ENCODE results near the gene SETD7.

Gene SETD7

DNA sequence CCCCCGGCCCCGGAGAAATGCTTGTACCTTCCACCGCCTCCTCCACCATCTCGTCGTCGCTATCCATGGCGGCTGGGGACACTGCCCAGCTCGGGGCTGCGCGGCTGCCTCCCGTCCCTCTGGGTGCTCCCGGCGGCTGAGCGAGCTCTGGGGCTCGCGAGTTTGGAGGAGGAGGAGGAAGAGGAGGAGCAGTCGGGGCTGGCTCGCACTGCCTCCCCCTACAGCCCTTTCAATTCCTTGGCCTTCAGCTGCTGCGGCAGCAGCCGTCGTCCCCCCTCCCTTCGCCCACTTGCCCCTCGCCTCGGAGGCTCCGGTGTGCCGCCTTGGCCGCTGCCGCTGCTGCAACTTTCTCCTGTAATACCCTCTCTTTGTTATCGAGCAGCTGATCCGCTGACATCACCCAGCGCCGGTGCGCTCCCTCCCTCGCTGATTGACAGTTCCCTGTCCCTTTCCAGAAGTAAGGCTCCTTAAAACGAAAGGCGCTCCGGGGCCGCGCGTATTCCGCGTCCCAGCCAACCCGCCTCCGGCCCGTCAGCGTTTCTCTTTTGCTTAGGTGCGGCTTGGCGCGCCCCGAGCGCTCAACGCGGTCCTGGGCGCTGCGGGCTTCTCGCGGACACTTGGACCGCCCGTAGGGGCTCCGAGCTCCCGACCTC lies at the start of gene SETD7:
SETD7 (minus strand) TSS at position 149 of the 653 bp plus-strand sequence; CDS start at position 67, 82 bp downstream.
- DNase-seq (ENCODE audit: extremely low spot score): peak; percentile 66
- TF ChIP-seq BHLHE40 (IDR thresholded peaks at IDR 0.05; ENCODE audit: borderline replicate concordance) (no peak), L3MBTL2 (conservative IDR thresholded peaks at IDR 0.05) (peak; percentile 32), TARDBP (IDR thresholded peaks at IDR 0.05) (no peak), ELF4 (IDR thresholded peaks at IDR 0.05) (no peak), CTBP1 (IDR thresholded peaks at IDR 0.05; ENCODE audit: borderline replicate concordance) (peak; percentile 41; the same call in 1 of the 2 replicates)
- TF ChIP-seq, protein P1, sequence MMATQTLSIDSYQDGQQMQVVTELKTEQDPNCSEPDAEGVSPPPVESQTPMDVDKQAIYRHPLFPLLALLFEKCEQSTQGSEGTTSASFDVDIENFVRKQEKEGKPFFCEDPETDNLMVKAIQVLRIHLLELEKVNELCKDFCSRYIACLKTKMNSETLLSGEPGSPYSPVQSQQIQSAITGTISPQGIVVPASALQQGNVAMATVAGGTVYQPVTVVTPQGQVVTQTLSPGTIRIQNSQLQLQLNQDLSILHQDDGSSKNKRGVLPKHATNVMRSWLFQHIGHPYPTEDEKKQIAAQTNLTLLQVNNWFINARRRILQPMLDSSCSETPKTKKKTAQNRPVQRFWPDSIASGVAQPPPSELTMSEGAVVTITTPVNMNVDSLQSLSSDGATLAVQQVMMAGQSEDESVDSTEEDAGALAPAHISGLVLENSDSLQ (IDR thresholded peaks at IDR 0.05): peak; percentile 92
- ChIA-PET POLR2A (interaction anchor here (0.7 to 5.0 kb wide), 42 partner anchors 8 to 597 kb away, joined by 3 to 37 read pairs (median 5); partner anchors contain the start of genes ELF2, NAA15, NOCT and RAB33B), CTCF (interaction anchor here (1.4 kb wide), 1 partner anchor 58 kb away, joined by 4 read pairs; no protein-coding TSS in a partner anchor)

- DNase-seq (ENCODE audit: extremely low spot score): no peak
- ChIA-PET CTCF (interaction anchor here (0.6 to 3.7 kb wide), 10 partner anchors 9 to 648 kb away, joined by 3 to 58 read pairs (median 6); no protein-coding TSS in a partner anchor), POLR2A (interaction anchor here (1.3 to 2.5 kb wide), 5 partner anchors 9 to 49 kb away, joined by 4 to 12 read pairs (median 5); partner anchors contain the start of gene SETD7)
- TF ChIP-seq LEF1 (IDR thresholded peaks at IDR 0.05; ENCODE audit: borderline replicate concordance) (no peak), ARNT (IDR thresholded peaks at IDR 0.05) (no peak), ZNF384 (IDR thresholded peaks at IDR 0.05) (no peak), SUZ12 (IDR thresholded peaks at IDR 0.05) (no peak), FOXM1 (IDR thresholded peaks at IDR 0.05; ENCODE audit: borderline replicate concordance) (no peak), NFRKB (IDR thresholded peaks at IDR 0.05) (no peak), CTBP1 (IDR thresholded peaks at IDR 0.05; ENCODE audit: borderline replicate concordance) (no peak), L3MBTL2 (conservative IDR thresholded peaks at IDR 0.05) (no peak), ELF4 (IDR thresholded peaks at IDR 0.05) (no peak), BHLHE40 (IDR thresholded peaks at IDR 0.05; ENCODE audit: borderline replicate concordance) (no peak), TARDBP (IDR thresholded peaks at IDR 0.05) (no peak), FOXA1 (IDR thresholded peaks at IDR 0.05) (no peak)
Observed at GRCh38 chr4:139605516-139605915, 49.5 kb upstream of the SETD7 start.

DNA sequence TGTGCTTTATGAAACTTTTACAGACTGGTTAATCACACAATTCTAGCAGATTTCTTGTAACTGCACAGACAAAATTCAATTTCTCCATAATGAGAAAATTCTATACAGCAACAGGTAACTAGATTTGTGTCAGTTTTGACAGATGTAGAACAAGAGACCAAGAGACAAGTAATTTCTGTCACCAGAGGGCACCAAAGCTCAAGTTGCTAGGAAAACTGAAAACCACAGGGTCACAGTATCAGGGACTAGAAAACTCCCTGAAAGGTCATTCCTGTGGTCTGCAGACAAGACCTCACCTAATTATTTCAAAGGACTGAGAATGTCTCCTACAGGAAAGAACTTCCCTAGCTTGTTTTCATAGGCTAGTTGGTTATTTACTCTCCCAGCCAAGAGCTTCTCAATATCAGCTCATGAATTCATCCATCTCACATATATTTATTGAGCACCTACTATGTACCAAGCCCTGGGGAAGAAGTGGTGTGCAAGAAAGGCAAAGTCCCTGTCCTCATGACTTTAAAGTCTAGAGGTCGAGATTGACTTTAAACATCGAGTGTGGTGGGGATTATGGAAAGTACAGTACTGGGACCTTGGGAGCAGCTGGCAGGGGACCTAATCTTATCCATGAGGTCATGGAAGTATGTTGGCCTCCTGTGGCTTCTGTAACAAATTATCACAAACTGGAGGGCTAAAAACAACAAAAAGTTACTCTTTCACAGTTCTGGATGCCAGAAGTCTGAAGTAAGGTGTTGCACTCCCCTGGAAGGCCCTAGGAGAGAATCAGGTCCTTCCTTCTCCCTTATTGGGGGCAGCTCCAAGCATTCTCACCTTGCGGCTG lies 47.8 kb upstream of the SETD7 start:
- ChIA-PET POLR2A (interaction anchor here (0.9 to 2.5 kb wide), 3 partner anchors 30 to 62 kb away, joined by 3 to 9 read pairs (median 3); partner anchors contain the start of genes MGST2 and SETD7), CTCF (interaction anchor here (0.6 to 3.7 kb wide), 25 partner anchors 9 to 130 kb away, joined by 3 to 58 read pairs (median 4); no protein-coding TSS in a partner anchor)
- DNase-seq (ENCODE audit: extremely low spot score): peak; percentile 61
- TF ChIP-seq NFRKB (IDR thresholded peaks at IDR 0.05) (no peak), ARNT (IDR thresholded peaks at IDR 0.05) (no peak), CTBP1 (IDR thresholded peaks at IDR 0.05; ENCODE audit: borderline replicate concordance) (no peak), FOXK2 (IDR thresholded peaks at IDR 0.05) (no peak), HDGF (IDR thresholded peaks at IDR 0.05; ENCODE audit: borderline replicate concordance) (no peak), BHLHE40 (IDR thresholded peaks at IDR 0.05; ENCODE audit: borderline replicate concordance) (no peak), ZNF384 (IDR thresholded peaks at IDR 0.05) (no peak), LEF1 (IDR thresholded peaks at IDR 0.05; ENCODE audit: borderline replicate concordance) (no peak), SP1 (IDR thresholded peaks at IDR 0.05) (no peak), ELF4 (IDR thresholded peaks at IDR 0.05) (no peak), FOXA1 (IDR thresholded peaks at IDR 0.05) (no peak), L3MBTL2 (conservative IDR thresholded peaks at IDR 0.05) (no peak), TARDBP (IDR thresholded peaks at IDR 0.05) (no peak), FOXM1 (IDR thresholded peaks at IDR 0.05; ENCODE audit: borderline replicate concordance) (no peak), SUZ12 (IDR thresholded peaks at IDR 0.05) (no peak)
- TF ChIP-seq, protein P1 (IDR thresholded peaks at IDR 0.05): no peak

DNA sequence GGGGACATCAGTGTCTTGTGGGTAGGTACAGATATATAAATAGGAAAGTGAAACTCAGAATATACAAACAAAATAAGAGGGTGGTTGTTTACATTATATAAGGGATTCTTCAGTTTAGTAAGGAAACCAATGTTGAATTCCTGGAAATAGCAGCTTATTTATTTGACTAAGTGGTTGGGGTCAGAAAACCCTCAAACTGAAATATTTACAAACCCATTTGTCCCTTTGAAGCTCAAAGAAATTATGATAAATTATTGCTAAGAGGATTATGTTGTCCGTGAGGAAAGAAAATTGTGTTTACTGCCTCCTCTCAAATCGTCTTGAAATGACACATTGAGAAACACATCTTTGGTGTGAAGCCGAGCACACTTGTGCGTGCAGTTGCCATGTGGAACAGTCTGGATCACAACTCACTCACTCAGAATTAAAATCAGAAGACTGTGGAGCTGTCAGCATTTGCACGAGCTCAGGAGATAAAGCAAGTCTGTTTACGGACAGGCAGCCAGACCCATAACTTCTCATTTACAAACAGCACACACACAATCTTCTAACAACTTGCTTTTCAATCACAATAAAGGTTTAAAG lies 46.8 kb upstream of the SETD7 start:
- TF ChIP-seq SP1 (IDR thresholded peaks at IDR 0.05): no peak
- no peak for TF ChIP-seq ARNT (IDR thresholded peaks at IDR 0.05)
- TF ChIP-seq, protein P1 (IDR thresholded peaks at IDR 0.05): no peak
- no peak for TF ChIP-seq FOXA1 (IDR thresholded peaks at IDR 0.05)
- no peak for TF ChIP-seq L3MBTL2 (conservative IDR thresholded peaks at IDR 0.05)
- no peak for TF ChIP-seq SUZ12 (IDR thresholded peaks at IDR 0.05)
- no peak for TF ChIP-seq FOXM1 (IDR thresholded peaks at IDR 0.05; ENCODE audit: borderline replicate concordance)
- no peak for TF ChIP-seq CTBP1 (IDR thresholded peaks at IDR 0.05; ENCODE audit: borderline replicate concordance)
- TF ChIP-seq LEF1 (IDR thresholded peaks at IDR 0.05; ENCODE audit: borderline replicate concordance): no peak
- TF ChIP-seq ZNF384 (IDR thresholded peaks at IDR 0.05): no peak
- TF ChIP-seq NFRKB (IDR thresholded peaks at IDR 0.05): no peak
- TF ChIP-seq BHLHE40 (IDR thresholded peaks at IDR 0.05; ENCODE audit: borderline replicate concordance): no peak
- no peak for TF ChIP-seq TARDBP (IDR thresholded peaks at IDR 0.05)
- no peak for TF ChIP-seq HDGF (IDR thresholded peaks at IDR 0.05; ENCODE audit: borderline replicate concordance)
- no peak for TF ChIP-seq FOXK2 (IDR thresholded peaks at IDR 0.05)
- no peak for TF ChIP-seq ELF4 (IDR thresholded peaks at IDR 0.05)
- ChIA-PET CTCF (interaction anchor here (0.7 to 3.7 kb wide), 24 partner anchors 8 to 54 kb away, joined by 3 to 58 read pairs (median 4); no protein-coding TSS in a partner anchor), POLR2A (interaction anchor here (0.9 to 2.5 kb wide), 3 partner anchors 31 to 63 kb away, joined by 3 to 9 read pairs (median 3); partner anchors contain the start of genes MGST2 and SETD7)
- no peak for DNase-seq (ENCODE audit: extremely low spot score)

Data from HEK293T (cell line).